C1 segment of cervical spinal cord (tissue), 14 donors: Measurements from ENCODE around the gene ATXN1.

Experiments used
- DNase-seq, 14 donors: peaks; one replicate each; lab custom pipeline; 2025; lab: John Stamatoyannopoulos, UW

ATXN1 gene

DNA sequence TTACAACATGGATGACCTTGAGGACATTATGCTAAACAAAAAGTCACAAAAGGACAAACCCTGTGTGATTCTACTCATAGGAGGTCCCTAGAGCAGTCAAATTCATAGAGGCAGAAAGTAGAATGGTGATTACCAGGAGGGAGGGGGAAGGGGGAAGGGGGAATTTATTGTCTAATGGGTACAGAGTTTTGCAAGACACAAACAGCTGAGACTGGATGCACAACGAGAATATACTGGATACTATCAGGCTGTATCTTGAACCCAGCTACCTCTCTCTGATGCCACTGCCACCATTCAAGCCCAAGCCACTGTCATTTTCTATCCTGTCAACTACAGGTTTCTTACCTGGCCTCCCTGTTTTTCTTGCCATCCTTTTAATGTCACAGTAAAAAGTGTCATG, 252.3 kb downstream of the ATXN1 start:
- DNase-seq = no peak

GRCh38 chr6:16505711-16506357, 255.4 kb downstream of the ATXN1 start:
- DNase-seq = peak in 1 of 14 donors; percentile 45

DNA sequence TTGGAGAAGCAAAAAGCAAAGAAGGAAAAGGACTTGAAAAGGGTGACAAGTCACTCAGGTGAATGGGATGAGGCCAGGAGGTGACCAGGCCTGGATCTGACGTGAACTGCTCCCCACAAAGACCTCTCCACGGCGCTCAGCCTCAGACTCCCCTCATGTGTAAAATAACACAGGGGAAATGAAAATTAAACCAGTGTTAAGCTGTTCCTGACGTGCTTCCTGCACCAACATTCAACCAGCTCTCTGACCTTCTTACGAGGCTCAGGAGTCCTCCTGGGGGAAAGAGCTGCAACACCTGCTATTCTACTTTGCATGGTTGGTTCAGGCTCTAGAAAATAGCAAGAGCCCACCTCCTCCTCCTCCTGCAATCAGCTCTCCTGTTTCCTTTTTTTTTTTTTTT, 256.7 kb downstream of the ATXN1 start:
- DNase-seq = no peak

DNA sequence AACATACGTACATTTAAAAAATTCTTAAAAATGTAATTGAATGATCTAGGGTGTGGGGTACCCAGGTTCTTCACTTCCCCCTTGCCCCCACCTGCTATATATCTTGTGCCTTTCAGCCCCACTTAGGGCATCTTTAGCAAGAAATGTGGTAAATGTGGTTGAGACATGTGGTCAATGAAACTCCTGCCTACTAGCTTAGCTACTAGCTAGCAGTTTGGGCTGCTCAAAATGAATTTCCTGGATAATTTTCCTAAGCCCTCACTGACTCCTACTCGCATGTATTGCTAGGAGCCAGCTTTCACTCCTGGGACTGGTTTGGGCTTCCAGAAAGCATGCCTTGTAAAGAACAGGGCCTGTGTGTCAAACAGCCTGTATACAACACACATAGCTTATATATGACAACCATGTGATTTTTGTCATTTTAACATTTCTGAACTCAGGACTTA, 257.3 kb downstream of the ATXN1 start:
- DNase-seq = no peak

DNA sequence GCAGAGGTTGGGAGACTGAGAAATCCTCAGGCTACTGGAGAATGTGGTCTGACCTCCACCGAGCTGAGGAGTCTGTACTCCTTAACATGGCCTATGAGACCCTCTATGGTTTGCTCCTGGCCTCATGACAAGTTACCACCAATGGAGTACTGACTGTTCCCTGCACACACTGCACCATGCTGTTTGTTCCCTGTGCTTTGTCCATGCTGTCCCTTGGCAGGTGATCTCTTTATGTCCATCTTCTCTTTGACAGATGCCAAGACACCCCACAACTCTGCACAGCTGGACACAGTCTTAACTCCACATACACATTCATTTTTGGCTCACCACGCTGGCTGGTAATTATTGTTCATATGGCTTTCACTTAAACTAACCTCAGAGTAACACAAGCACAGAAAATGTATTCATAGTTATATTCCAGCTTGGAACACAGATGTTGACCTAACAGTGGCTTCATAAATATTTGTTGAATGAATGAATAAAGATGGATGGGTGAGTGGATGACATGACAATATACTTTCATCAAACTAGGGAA, 258.0 kb downstream of the ATXN1 start:
- no peak for DNase-seq

GRCh38 chr6:16498957-16499356, 262.3 kb downstream of the ATXN1 start:
- no peak for DNase-seq

DNA sequence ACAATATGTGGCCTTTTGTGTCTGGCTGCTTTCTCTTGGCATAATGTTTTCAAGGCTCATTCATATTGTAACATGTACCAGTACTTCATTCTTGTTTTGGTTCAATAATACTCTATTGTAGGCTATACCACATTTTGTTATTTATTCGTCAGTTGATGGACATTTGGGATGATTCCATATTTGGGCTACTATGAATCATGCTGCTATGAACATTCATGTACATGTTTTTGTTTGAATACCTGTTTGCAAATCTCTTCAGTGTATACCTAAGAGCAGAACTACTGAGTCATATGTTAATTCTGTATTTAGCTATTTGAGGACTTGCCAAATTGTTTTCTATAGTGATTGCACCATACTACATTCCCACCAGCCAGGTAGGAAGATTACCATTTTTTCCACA, 263.0 kb downstream of the ATXN1 start:
- no peak for DNase-seq

- no peak for DNase-seq
Observed at GRCh38 chr6:16496991-16497801, 264.1 kb downstream of the ATXN1 start.

- no peak for DNase-seq
Observed at GRCh38 chr6:16496210-16496609, 265.1 kb downstream of the ATXN1 start.

- peak in 1 of 14 donors; percentile 14 for DNase-seq
Observed at GRCh38 chr6:16494793-16495192, 266.5 kb downstream of the ATXN1 start.

- no peak for DNase-seq
Observed at GRCh38 chr6:16493802-16494201, 267.5 kb downstream of the ATXN1 start.

GRCh38 chr6:16493112-16493511, 268.1 kb downstream of the ATXN1 start:
- no peak for DNase-seq

DNA sequence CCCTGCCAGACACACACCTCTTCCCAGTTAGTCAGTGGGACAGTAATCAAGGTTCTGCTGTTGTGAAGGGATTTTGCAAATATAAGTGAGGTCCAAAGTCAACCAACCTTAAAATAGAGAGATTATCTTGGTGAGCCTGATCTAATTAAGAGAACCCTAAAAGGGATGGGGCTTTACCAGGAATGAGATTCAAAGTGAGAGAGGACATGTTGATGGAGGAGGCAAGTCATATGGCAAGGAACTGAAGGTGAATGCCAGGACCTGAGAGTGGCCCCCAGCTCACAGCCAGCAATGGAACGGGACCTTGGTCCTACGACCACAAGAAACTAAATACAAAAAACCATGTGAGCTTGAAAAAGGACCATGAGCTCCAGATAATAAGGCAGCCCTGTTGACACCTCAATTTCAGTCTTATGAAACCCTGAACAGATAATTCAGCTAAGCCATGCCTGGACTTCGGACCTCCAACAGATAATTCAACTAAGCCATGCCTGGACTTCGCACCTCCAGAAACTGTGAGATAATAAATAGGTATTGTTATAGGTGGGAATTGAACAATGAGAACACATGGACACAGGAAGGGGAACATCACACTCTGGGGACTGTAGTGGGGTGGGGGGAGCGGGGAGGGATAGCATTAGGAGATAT, 269.5 kb downstream of the ATXN1 start:
- no peak for DNase-seq

DNA sequence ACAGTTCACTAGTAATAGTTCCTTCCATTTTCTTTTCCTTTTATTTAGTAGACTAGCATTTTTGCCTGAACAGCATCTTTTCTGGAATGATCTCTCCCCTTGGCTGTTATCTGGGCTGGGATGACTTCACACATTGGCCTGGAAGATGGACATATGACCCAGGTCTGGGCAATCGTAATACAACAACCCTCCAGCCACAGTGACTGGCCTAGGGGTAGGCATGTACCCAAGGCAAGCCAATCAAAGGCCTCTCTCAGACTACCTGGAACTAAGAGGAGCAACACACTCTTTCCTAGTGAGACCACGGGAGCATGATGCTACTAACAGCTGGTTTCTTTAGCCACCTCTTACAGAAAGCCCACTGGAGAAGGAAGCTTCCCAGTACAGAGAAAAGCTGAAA, 270.6 kb downstream of the ATXN1 start:
- DNase-seq = no peak

- DNase-seq = no peak
Observed at GRCh38 chr6:16488813-16489212, 272.4 kb downstream of the ATXN1 start.

GRCh38 chr6:16487996-16488674, 273.1 kb downstream of the ATXN1 start:
- no peak for DNase-seq

- DNase-seq = no peak
Observed at GRCh38 chr6:16486661-16487060, 274.6 kb downstream of the ATXN1 start.

DNA sequence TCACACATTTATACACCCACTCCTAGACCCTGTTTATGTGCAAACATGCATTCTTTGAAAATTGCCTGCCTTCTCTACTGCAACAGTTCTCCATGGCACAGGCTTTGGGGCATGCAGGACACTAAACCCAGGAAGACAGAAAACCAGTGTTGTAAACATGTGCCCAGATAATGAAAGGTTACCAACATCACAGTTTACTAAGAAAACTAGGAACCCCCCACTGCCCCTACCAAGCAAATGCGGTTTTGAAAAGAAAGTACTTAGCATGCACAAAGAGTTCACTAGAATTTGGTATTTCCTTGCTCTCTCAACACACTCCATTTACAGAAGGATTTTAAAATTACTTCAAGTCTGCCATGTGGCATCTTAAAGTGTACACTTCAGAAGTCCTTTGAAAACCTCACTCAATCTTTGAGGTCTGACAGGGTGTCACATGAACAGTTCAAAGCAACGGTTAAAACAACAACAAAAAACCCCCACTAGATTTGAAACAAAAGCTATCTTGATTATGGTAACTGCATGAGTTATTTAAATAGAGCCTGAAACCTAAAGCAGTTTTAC, 277.9 kb downstream of the ATXN1 start:
- DNase-seq = no peak

- DNase-seq = no peak
Observed at GRCh38 chr6:16482702-16483314, 278.5 kb downstream of the ATXN1 start.

DNA sequence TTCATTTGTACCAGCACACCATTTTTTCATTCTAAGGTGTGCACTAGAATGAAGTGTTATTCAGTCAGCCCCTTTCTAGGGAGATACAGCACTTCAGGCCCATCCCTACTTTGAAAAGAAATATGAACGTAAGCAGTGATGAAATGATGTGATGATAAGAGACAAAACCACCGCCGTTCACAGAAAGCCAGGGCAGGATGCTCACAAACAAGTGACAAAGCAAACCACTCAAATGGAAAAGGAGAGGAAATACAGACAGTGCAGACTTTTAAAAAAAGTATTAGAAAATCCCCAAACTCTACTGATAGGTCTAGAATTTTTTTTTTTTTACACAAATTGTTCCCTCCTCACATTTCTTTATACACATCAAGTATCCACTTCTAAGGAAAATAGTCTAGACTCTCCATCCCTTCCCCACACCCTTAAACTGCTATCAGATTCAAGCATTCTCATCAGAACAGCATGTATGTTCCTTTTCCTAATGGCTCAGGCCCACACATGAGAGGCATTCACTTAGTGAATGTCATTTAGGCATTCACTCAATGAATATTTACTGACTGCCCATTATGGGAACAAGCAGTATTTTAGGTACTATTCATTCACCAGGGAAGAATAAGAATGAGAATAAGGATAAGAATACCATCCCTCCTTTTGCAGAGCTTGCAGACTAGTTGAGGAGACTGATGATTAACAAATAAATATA, 279.4 kb downstream of the ATXN1 start:
- no peak for DNase-seq
